HK-2 (cell line): Measurements from ENCODE around the gene COX20.

ENCODE experiments used
- DNase-seq: peaks from one replicate; pipeline ENCODE4 v3.0.0-alpha.2; 2018; ENCODE audit not compliant: unreplicated experiment

COX20 gene

GRCh38 chr1:244851546-244852231, 16.2 kb downstream of the COX20 start:
- no peak for DNase-seq

GRCh38 chr1:244852694-244853093, 17.2 kb downstream of the COX20 start:
- no peak for DNase-seq

- DNase-seq = no peak
Measured at GRCh38 chr1:244854166-244854565, 18.7 kb downstream of the COX20 start.

- DNase-seq = no peak
Measured at GRCh38 chr1:244854865-244855578, 19.6 kb downstream of the COX20 start.

- no peak for DNase-seq
Measured at GRCh38 chr1:244857761-244858160, 22.3 kb downstream of the COX20 start.

GRCh38 chr1:244858357-244858756, 22.9 kb downstream of the COX20 start:
- no peak for DNase-seq

GRCh38 chr1:244860078-244860477, 24.6 kb downstream of the COX20 start:
- DNase-seq = no peak

GRCh38 chr1:244860914-244861610, 25.6 kb downstream of the COX20 start:
- DNase-seq = no peak

GRCh38 chr1:244861683-244862082, 26.2 kb downstream of the COX20 start:
- no peak for DNase-seq

GRCh38 chr1:244862354-244862698, 26.9 kb downstream of the COX20 start:
- DNase-seq = peak; percentile 23

GRCh38 chr1:244862699-244863490, 27.4 kb downstream of the COX20 start:
- DNase-seq = peak; percentile 100

GRCh38 chr1:244863491-244864252, 28.2 kb downstream of the COX20 start:
- no peak for DNase-seq

- peak; percentile 99 for DNase-seq
Measured at GRCh38 chr1:244864253-244865027, 29.0 kb downstream of the COX20 start, which contains the start of gene HNRNPU. HNRNPU (minus strand) TSS chr1:244864543; CDS start chr1:244864307, 236 bp downstream.

- peak; percentile 67 for DNase-seq
Measured at GRCh38 chr1:244865028-244865371, 29.5 kb downstream of the COX20 start.

- no peak for DNase-seq
Measured at GRCh38 chr1:244865820-244866219, 30.4 kb downstream of the COX20 start.

- no peak for DNase-seq
Measured at GRCh38 chr1:244866355-244866754, 30.9 kb downstream of the COX20 start.

GRCh38 chr1:244868484-244869363, 33.3 kb downstream of the COX20 start:
- no peak for DNase-seq

- no peak for DNase-seq
Measured at GRCh38 chr1:244869364-244869827, 33.9 kb downstream of the COX20 start.

GRCh38 chr1:244869950-244870349, 34.5 kb downstream of the COX20 start:
- DNase-seq = no peak
